ENCODE measurements around the gene DGCR8. TPM values are rescaled to one million over a fixed set of nuclear protein-coding genes. Genes with fewer than 3 reads are reported as not detected.

DGCR8 gene
- total and polyA plus RNA-seq, 10 donors, result 7.8 to 62.7 (median 31.4) TPM

DNA sequence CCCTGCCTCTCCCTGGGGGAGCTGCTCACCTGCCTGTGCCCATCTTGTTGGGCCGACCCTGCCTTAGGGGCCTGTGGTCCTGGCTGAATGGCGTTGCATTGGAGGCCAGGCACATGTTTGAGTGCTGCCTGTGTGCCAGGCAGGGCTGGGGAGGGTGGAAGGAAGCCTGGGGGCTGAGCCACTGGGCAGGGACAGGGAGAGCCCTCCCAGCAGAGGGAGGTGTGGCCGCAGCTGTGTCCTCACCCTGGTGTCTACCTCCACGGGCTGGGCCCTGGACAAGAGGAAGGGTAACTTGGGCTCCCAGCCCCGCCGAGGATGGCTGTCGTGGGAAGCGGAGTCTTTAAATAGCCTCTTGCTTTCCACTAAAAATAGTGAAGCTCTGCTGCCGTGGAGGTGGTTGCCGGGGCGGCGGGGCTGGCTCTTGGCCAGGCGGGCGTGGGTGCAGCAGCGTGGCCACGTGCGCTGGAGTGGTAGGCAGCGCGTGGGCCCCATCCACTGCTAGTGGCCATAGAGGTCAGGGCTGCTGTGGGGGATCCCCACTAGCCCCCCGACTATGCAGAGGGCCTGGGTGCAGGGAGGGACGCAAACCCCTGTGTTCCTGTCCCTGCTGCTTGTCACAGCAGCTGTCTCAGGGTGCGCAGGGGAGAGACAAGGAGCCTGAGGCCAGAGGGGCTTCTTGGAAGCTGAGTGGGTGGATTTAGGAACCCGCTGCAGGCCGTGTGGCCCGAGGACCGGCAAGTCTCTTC is 57.8 kb downstream of the DGCR8 start:
- peak in 1 of 3 donors; percentile 29 for TF ChIP-seq POLR2AphosphoS5 (IDR thresholded peaks at IDR 0.05)
- TF ChIP-seq POLR2A (IDR thresholded peaks at IDR 0.05), result no peak
- TF ChIP-seq CTCF (IDR thresholded peaks at IDR 0.05 in 8 of 11, conservative IDR thresholded peaks at IDR 0.05 in 3 of 11), result no peak
- 29 to 39% (median 37%) methylated on average over 20 to 26 of the region's 26 CpGs for WGBS, 5 donors
- Histone ChIP-seq H3K27me3 (replicated peaks in 1 of 7) (no peaks in the 10 kb centered on the region), H3K36me3 (peaks cover 0 to 40% (median 12%) of the 10 kb centered on the region in 6 donors), H3K9me3 (no peaks in the 10 kb centered on the region), H3K27ac (no peak overlapping the region), H3K4me1 (peaks cover 8 to 61% (median 54%) of the 10 kb centered on the region in 6 donors), H3K4me3 (no peak overlapping the region)
- intact Hi-C loops (cut with DNase I; ENCODE audit: low total_unique reads), result no loop called here
- no peak for DNase-seq

GRCh38 chr22:20138417-20138738 is 58.3 kb downstream of the DGCR8 start:
- Histone ChIP-seq H3K27me3 (replicated peaks in 1 of 7) (no peaks in the 10 kb centered on the region), H3K27ac (no peak overlapping the region), H3K36me3 (peaks cover 0 to 45% (median 17%) of the 10 kb centered on the region in 6 donors), H3K4me3 (no peak overlapping the region), H3K4me1 (peaks cover 5 to 56% (median 49%) of the 10 kb centered on the region in 6 donors), H3K9me3 (no peaks in the 10 kb centered on the region)
- no peak for TF ChIP-seq POLR2AphosphoS5 (IDR thresholded peaks at IDR 0.05)
- no peak for TF ChIP-seq CTCF (IDR thresholded peaks at IDR 0.05 in 8 of 11, conservative IDR thresholded peaks at IDR 0.05 in 3 of 11)
- TF ChIP-seq POLR2A (IDR thresholded peaks at IDR 0.05), result no peak
- intact Hi-C loops (cut with DNase I; ENCODE audit: low total_unique reads), result no loop called here
- DNase-seq, result no peak
- 68 to 80% (median 71%) methylated on average over 4 of the region's 4 CpGs for WGBS, 5 donors

- Histone ChIP-seq H3K4me3 (no peak overlapping the region), H3K27ac (no peak overlapping the region), H3K27me3 (replicated peaks in 1 of 7) (no peaks in the 10 kb centered on the region), H3K4me1 (peaks cover 5 to 51% (median 44%) of the 10 kb centered on the region in 6 donors), H3K9me3 (no peaks in the 10 kb centered on the region), H3K36me3 (peaks cover 0 to 50% (median 19%) of the 10 kb centered on the region in 6 donors)
- no peak for DNase-seq
- TF ChIP-seq POLR2AphosphoS5 (IDR thresholded peaks at IDR 0.05), result no peak
- no peak for TF ChIP-seq POLR2A (IDR thresholded peaks at IDR 0.05)
- TF ChIP-seq CTCF (IDR thresholded peaks at IDR 0.05 in 8 of 11, conservative IDR thresholded peaks at IDR 0.05 in 3 of 11), result no peak
- 81 to 87% (median 84%) methylated on average over 16 of the region's 16 CpGs for WGBS, 5 donors
- intact Hi-C loops (cut with DNase I; ENCODE audit: low total_unique reads), result no loop called here
Observed at GRCh38 chr22:20138868-20139267, 58.8 kb downstream of the DGCR8 start.

DNA sequence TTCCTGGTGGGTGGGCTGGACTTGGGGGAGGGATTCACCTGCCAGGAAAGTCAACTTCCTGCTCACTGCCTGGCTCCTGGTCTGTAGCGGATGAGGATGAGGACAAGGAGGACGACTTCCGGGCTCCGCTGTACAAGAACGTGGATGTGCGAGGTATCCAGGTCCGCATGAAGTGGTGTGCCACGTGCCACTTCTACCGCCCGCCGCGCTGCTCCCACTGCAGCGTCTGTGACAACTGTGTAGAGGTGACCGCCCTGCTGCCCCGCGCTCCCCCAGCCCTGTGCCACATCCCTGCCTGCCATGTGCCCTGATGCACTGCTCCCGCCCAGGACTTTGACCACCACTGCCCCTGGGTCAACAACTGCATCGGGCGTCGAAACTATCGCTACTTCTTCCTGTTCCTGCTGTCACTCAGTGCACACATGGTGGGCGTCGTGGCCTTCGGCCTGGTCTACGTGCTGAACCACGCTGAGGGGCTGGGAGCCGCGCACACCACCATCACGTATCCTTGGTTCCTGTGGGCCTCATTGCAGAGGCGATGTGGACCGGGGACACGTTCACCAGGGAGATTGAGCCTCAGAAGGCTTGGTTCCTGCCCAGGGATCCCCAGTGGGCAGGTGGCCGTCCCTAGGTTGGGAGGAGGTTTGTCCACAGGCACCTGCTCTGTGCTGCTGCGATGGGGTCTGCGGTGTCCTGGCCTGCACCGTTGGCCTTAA is 59.5 kb downstream of the DGCR8 start:
- no peaks in the 10 kb centered on the region for H3K27me3 ChIP-seq (replicated peaks in 1 of 7)
- no peak overlapping the region for H3K4me3 ChIP-seq
- no peak for DNase-seq
- H3K27ac ChIP-seq, result no peak overlapping the region
- WGBS, 5 donors, result 92 to 94% (median 94%) methylated on average over 21 to 36 of the region's 36 CpGs
- peaks cover 0 to 57% (median 22%) of the 10 kb centered on the region in 6 donors for H3K36me3 ChIP-seq
- intact Hi-C loops (cut with DNase I; ENCODE audit: low total_unique reads), result no loop called here
- no peaks in the 10 kb centered on the region for H3K9me3 ChIP-seq
- TF ChIP-seq POLR2A (IDR thresholded peaks at IDR 0.05) (no peak), CTCF (IDR thresholded peaks at IDR 0.05 in 8 of 11, conservative IDR thresholded peaks at IDR 0.05 in 3 of 11) (no peak), POLR2AphosphoS5 (IDR thresholded peaks at IDR 0.05) (no peak)
- H3K4me1 ChIP-seq, result peaks cover 5 to 44% (median 37%) of the 10 kb centered on the region in 6 donors

Measured in spleen (tissue), 11 donors.